Activated naive CD4-positive, alpha-beta T cell (primary cell): ENCODE results near the gene DYNLRB1.
"Not testable (repeated sequence)": the region's sequence is repeated elsewhere in the genome, so short reads cannot be mapped to it uniquely, and the experiment has no call there.

Experiments
- DNase-seq, 4 experiments: peaks; one replicate each; lab custom pipeline; 2025; lab: John Stamatoyannopoulos, UW

Gene DYNLRB1

DNA sequence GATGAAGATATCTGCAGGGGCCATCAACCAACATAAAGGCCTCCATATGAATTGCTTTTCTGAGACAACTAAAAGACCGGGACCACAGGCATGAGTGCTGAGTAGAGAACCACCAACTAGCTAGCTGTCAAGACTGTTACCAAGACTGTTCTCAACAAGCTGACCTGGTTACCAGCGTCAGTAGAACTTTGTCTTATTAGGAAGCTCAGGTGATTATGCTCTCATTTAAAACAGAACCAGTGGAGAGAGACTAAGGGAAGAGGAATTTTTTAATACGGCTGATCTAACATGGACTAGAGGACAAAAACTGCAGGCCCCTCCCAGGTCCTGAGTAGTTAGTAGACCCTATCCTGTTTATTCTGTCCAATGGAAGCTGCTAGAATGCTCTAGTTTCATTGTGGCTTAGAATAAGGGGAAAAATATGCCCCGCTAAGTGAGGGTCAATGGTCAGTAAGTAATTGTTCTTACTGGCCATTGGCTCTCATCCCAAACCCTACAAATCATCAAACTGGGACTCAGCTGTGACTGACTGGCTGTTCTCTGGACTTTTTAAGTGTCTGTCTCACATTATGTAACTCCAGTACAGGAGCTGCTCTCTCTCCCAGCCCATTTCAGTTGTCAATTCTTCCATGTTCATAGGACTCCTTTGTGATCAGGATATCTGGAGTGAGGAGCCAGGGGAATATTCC lies 3.8 kb upstream of the DYNLRB1 start:
- no peak for DNase-seq

DNA sequence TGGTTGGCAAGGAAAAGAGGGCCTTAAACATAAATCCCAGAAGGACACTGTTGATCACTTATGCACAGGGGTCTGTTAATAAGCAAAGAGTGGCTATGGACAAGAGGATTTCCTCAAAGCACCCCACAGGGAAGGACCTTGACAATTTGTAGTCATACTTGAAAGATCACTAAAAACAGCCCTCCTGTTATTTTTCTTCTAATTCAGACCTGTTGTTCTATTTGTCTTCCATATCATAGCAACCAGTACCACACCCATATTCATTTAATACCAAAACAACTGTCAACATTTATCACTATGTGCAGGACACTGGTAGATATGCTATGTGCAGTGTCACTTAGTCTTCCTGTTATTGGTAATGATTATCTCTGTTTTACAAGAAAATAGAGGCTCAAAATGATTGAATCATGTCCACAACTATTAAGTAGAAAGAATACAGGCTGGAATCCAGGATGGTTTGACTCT lies 3.2 kb upstream of the DYNLRB1 start:
- no peak for DNase-seq

DNA sequence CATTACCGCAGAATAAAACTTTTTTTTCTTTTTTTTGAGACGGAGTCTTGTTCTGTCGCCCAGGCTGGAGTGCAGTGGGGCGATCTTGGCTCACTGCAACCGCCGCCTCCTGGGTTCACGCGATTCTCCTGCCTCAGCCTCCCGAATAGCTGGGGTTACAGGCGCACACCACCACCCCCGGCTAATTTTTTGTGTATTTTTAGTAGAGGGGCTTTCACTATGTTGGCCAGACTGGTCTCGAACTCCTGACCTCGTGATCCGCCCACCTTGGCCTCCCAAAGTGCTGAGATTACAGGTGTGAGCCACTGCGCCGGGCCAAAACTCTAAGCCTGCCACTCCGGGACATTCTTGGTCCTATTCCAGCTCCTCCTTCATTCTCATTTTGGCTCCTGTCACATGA lies 2.2 kb upstream of the DYNLRB1 start:
- DNase-seq = not testable (repeated sequence)

DNA sequence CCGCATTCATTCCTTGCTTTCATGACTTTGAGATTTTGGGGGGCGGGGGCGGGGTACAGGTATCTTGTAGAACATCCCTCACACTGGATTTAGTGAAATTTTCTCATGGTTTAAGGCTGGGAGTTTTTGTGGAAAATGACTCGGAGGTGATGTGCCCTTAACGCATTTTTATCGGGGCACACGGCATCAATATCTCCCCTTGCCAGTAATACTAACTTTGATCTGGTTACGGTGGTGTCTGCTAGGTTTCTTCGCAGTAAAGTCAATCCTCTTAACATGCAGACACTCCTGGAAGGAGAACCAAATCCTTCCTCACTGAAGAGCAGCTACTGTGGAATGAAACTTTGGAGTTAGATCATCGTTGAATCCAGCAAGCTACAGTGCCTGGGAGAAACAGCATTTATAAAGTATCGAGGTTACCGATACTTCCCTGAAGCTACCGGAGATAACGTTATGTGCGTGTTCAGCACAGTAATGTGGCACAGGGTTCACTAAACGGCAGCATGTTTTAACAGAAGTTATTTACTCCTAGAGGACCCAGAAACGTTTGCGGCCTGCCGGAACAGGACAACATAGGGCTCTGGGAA lies 1.2 kb upstream of the DYNLRB1 start:
- no peak for DNase-seq

GRCh38 chr20:34515484-34516246 lies 557 bp upstream of the DYNLRB1 start:
- DNase-seq = peak; percentile 31 to 60 (median 44)

DNA sequence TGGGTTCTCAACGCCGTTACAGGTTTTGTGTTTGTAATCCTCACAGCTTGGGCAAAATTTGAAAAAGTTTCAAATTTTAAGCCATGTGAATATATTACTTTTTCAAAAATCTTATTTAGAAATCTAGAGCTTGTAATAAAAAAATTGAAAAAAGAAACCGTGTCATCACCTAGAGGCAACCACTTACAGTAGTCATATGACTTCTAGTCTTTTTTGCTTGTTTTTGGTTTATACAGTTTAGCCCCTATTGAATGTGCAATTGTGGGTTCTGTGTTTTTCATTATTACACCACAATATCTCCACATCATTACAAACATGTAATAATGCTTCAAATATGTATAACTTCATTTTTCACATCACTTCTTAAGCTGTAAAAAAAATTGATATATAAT lies 888 bp downstream of the DYNLRB1 start:
- no peak for DNase-seq

GRCh38 chr20:34518863-34519262 lies 2.6 kb downstream of the DYNLRB1 start:
- DNase-seq = not testable (repeated sequence)

DNA sequence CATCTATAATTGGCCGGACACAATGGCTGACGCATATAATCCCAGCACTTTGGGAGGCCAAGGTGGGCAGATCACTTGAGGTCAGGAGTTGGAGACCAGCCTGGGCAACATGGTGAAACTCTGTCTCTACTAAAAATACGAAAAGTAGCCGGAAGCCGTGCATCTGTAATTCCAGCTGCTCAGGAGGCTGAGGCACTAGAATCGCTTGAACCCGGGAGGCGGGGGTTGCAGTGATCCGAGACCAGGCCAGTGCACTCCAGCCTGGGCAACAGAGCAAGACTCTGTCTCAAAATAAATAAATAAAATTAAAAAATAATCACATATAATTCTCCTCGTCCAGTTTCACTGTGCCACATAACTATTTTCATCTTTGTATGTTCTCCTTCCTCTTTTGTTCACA lies 3.6 kb downstream of the DYNLRB1 start:
- not testable (repeated sequence) for DNase-seq

GRCh38 chr20:34522969-34523871 lies 7.0 kb downstream of the DYNLRB1 start:
- DNase-seq = peak in 3 of 4 experiments; percentile 10 to 40 (median 13)

- no peak for DNase-seq
These were observed 8.2 kb downstream of the DYNLRB1 start for GRCh38 chr20:34524426-34524825.

- no peak for DNase-seq
These were observed 9.1 kb downstream of the DYNLRB1 start for GRCh38 chr20:34525342-34525708.

DNA sequence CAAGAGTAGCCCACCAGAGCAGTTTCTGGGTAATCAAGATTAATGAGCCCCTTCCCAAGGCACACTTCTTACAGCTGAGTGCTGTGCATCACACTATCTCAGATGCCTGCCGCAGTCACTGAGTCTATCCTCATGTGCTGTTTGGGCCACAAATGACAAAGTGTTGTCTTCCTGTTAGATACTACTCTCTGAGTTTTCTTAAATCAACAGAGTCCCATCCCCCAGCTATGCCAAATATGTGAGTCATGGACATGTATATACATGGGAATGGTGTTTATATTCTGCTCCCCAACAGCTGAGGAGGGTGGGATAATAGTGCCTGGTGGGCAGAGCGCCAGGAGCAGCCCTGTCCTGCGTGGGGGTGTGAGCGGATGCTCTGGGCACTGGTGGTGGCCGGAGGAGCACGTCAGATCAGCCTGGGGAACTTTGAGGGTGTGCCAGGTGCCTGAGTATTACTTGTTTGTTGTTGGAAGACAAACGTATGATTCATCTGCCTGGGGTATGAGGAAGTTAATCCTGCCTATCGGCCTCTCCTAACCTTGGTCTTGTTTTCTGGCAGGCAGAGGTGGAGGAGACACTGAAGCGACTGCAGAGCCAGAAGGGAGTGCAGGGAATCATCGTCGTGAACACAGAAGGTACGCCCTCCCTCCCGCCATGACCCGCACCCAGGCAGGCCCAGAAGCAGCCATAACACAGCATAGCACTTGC lies 9.6 kb downstream of the DYNLRB1 start:
- DNase-seq = no peak

DNA sequence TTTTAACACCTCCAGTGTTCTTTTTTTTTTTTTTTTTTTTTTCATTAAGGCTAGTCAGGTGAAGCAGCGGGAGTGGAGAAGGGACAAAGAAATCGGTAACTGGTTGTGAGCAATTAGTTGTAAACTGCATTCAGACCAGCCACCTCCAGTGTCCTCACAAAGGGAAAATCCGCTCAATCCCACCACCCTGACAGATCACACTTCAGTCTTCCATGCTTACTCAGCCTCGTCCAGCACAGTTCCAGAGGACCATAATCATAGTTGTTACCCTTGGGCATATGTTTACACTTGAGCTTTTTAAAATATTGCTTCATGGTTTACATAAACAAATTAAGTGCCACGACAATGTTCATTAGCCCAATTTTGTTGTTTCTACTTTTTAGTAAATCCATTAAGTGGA lies 10.2 kb downstream of the DYNLRB1 start:
- no peak for DNase-seq

DNA sequence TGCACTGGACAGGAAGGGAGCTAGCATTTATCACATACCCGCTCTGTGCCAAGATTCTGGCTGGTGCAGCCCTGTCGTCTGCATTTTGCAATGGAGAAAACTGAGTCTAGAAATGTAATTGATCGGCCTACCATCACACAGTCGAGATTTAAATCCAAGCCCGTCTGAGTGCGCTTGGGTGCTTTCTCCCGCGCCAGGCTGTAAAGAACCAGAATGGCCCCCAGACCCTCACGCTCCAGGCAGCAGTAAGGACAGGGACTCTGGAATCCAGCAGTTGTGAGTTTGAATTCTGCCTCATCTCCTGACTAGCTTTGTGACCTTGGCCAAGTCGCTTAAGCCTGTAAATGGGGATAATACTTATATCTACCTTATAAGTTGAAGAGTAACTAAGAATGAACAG lies 10.8 kb downstream of the DYNLRB1 start:
- DNase-seq = no peak

DNA sequence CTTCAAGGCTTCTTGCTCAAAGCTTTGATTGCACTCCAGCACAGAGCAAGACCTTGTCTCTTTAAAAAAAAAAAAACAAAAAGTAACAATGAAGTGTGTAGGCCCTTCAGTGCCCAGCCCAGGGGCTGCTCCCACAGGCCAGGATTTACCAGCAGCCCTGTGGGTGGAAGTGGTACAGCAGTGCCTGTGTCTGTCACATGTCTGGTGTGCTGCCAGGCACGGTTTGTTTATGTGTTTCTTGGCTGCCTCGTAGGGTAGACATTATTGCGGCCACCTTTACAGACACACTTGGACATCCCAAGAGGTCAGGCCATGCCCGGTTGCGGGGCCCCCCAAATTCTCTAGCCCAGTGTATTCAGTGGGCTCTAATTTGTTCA lies 12.7 kb downstream of the DYNLRB1 start:
- DNase-seq = no peak

DNA sequence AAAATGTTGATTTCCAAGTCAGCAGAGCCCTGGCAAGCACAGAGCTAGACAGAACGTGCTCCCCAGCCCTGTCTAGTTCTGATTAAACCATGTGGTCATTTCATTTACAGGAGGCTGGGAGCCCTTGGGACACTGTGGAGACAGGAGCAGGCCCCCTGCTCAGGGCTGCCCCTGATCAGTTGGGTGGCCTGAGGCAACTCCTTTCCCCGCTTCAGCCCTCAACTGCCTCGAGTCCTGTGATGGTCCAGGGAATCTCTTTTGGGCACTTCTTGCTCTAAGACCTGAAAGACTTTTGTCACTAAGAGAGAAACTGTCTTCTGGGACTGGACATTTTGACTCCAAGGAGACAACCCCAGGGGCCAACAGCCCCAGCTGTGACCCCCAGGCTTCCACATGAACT lies 13.5 kb downstream of the DYNLRB1 start:
- DNase-seq = no peak

- DNase-seq = no peak
These were observed 14.1 kb downstream of the DYNLRB1 start for GRCh38 chr20:34530342-34530741.

- no peak for DNase-seq
These were observed 15.5 kb downstream of the DYNLRB1 start for GRCh38 chr20:34531608-34532265.

- DNase-seq = no peak
These were observed 16.1 kb downstream of the DYNLRB1 start for GRCh38 chr20:34532320-34532719.

DNA sequence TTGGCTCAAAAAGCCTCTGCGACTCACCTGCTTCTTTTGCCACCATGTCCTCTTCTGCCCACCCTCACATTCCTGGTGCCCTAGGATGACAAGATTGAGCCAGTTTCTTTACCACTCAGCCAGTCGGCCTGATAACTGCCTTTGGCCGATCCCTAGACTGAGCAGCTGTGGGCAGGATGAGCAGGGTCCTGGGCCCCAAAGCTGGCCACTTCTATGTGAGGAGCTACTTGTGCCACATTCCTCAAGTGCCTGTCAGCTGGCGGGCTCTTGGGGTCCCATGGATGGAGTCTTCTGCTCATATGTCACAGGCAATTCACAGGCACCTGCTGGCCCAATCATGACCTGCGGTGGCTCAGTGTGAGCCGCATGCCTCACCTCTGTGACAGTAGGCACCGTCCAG lies 16.5 kb downstream of the DYNLRB1 start:
- DNase-seq = no peak
